CD4-positive, alpha-beta T cell (primary cell): Measurements from ENCODE around the gene VHLL. TPM values are rescaled to one million over a fixed set of nuclear protein-coding genes. Genes with fewer than 3 reads are reported as not detected.

ENCODE experiments used
- ATAC-seq: fragments of 200-7000 bp; cut with Tn5 transposase; one replicate; pipeline ENCODE4 v1.10.0; 2022; ENCODE audit warnings: mild to moderate bottlenecking; ENCODE audit not compliant: poor library complexity
- CTCF ChIA-PET: fragments of 350-600 bp; sonication (Branson Sonifier 250); formaldehyde crosslinking; loops from one replicate; lab custom pipeline; 2021; ENCODE audit warnings: antibody characterized with exemption, inconsistent platforms; lab: Charles Lee
- POLR2A ChIA-PET: fragments of 350-600 bp; sonication (Branson Sonifier 250); formaldehyde crosslinking; loops from one replicate; lab custom pipeline; 2021; ENCODE audit warnings: antibody characterized with exemption, inconsistent platforms; lab: Charles Lee
- DNase-seq, 14 experiments: peaks; one replicate each; pipeline ENCODE4 v3.0.0-alpha.2; 2013 to 2020; ENCODE audit warnings: mixed read lengths in 2 of 14
- H3K27ac ChIP-seq, 2 donors: one replicate each; pipeline versions ENCODE4 v1.5.1 to v1.7.0; 2013; ENCODE audit warnings: low read length in 2 of 2, low read depth in 1 of 2, mild to moderate bottlenecking in 1 of 2
- H3K27me3 ChIP-seq, 2 experiments: 1 replicate in 1 of 2; 2 replicates in 1 of 2; pipeline versions ENCODE4 v1.6.1 to v1.7.0; 2013; ENCODE audit warnings: low read length in 2 of 2, control low read depth in 1 of 2, mild to moderate bottlenecking in 1 of 2, moderate library complexity in 1 of 2; ENCODE audit not compliant: insufficient read depth in 2 of 2, control insufficient read depth in 1 of 2
- H3K36me3 ChIP-seq: one replicate; pipeline ENCODE4 v1.6.1; 2013; ENCODE audit warnings: low read length, control low read depth; ENCODE audit not compliant: insufficient read depth
- H3K4me1 ChIP-seq: one replicate; pipeline ENCODE4 v1.6.1; 2013; ENCODE audit warnings: low read length, control low read depth; ENCODE audit not compliant: insufficient read depth
- H3K4me3 ChIP-seq: one replicate; pipeline ENCODE4 v1.5.1; 2013; ENCODE audit warnings: mild to moderate bottlenecking, low read length, moderate library complexity
- H3K9me3 ChIP-seq, 2 experiments: 1 replicate in 1 of 2; 2 replicates in 1 of 2; pipeline versions ENCODE4 v1.6.1 to v1.7.0; 2013; ENCODE audit warnings: low read length in 2 of 2, mild to moderate bottlenecking in 2 of 2, control low read depth in 1 of 2, moderate library complexity in 1 of 2; ENCODE audit not compliant: control insufficient read depth in 1 of 2, insufficient read depth in 1 of 2
- H3K27ac Mint-ChIP-seq: one replicate; pipeline ENCODE4 v1.8.0; 2020; ENCODE audit warnings: mixed read lengths
- H3K27me3 Mint-ChIP-seq: one replicate; pipeline ENCODE4 v1.8.0; 2021; ENCODE audit warnings: mixed read lengths
- H3K36me3 Mint-ChIP-seq: one replicate; pipeline ENCODE4 v1.8.0; 2021; ENCODE audit warnings: low read depth, mixed read lengths
- H3K4me1 Mint-ChIP-seq: one replicate; pipeline ENCODE4 v1.8.0; 2021; ENCODE audit warnings: low read depth, mixed read lengths
- H3K4me3 Mint-ChIP-seq: one replicate; pipeline ENCODE4 v1.8.0; 2020; ENCODE audit warnings: mild to moderate bottlenecking, mixed read lengths
- H3K9me3 Mint-ChIP-seq: one replicate; pipeline ENCODE4 v1.8.0; 2020; ENCODE audit warnings: mixed read lengths
- intact Hi-C, 2 experiments: fragments of 100-400 bp; cut with DNase I in 1 of 2; cut with micrococcal nuclease in 1 of 2; formaldehyde crosslinking; loops; one replicate each; pipeline versions ENCODE4 v1.15.1 to v1.9.0; 2023 to 2025; cut with DNase I, micrococcal nuclease
- total RNA-seq, 174 experiments: library from RNA in 2 of 174; stranded (reverse) in 2 of 174; gene quantifications; one replicate each; pipeline ENCODE4 v1.2.3 and lab custom pipeline; 2021 to 2026
- TF ChIP-seq, protein P1 (sequence below): fragments of 200-600 bp; IDR thresholded peaks from one replicate; pipeline ENCODE4 v1.8.0; 2022; ENCODE audit warnings: antibody characterized with exemption, mild to moderate bottlenecking

The VHLL gene
- total RNA-seq, 2 experiments from 2014 or later = not detected

DNA sequence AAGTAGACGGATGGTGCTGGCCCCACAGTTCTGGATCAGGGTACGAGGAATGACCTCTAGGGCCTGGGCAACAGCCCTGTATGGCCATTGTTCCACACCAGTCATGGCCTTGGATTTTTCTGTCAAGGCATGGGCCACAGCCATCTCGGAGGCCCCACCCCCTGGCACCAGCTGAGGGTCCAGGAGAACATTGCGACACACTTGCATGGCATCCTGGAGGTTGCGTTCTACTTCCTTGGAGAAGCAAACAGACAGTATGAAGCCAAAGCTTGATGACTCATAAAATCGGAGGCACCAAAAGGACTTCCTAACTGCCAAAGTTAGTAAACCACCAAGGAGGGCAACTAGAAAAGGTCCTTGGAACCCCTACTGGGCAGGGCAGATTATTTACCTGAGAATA is 11.9 kb upstream of the VHLL start:
- TF ChIP-seq, protein P1, sequence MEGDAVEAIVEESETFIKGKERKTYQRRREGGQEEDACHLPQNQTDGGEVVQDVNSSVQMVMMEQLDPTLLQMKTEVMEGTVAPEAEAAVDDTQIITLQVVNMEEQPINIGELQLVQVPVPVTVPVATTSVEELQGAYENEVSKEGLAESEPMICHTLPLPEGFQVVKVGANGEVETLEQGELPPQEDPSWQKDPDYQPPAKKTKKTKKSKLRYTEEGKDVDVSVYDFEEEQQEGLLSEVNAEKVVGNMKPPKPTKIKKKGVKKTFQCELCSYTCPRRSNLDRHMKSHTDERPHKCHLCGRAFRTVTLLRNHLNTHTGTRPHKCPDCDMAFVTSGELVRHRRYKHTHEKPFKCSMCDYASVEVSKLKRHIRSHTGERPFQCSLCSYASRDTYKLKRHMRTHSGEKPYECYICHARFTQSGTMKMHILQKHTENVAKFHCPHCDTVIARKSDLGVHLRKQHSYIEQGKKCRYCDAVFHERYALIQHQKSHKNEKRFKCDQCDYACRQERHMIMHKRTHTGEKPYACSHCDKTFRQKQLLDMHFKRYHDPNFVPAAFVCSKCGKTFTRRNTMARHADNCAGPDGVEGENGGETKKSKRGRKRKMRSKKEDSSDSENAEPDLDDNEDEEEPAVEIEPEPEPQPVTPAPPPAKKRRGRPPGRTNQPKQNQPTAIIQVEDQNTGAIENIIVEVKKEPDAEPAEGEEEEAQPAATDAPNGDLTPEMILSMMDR = no peak
- Mint-ChIP-seq H3K4me1 (no peaks in the 10 kb centered on the region), H3K27me3 (no peaks in the 10 kb centered on the region), H3K4me3 (no peak overlapping the region), H3K36me3 (peaks cover 84% of the 10 kb centered on the region), H3K27ac (no peak overlapping the region), H3K9me3 (no peaks in the 10 kb centered on the region)
- ATAC-seq = no peak
- H3K9me3 ChIP-seq = no peaks in the 10 kb centered on the region
- peak overlapping the region in 1 of 2 donors; percentile 4 for H3K27ac ChIP-seq
- H3K27me3 ChIP-seq = no peaks in the 10 kb centered on the region
- intact Hi-C loops = no loop called here
- ChIA-PET POLR2A (interaction anchor here (0.6 kb wide), 1 partner anchor 60 kb away, joined by 3 read pairs; no protein-coding TSS in a partner anchor), CTCF (no interaction called here)
- H3K4me1 ChIP-seq = no peaks in the 10 kb centered on the region
- DNase-seq = no peak
- peaks cover 75% of the 10 kb centered on the region for H3K36me3 ChIP-seq
- H3K4me3 ChIP-seq = no peak overlapping the region

DNA sequence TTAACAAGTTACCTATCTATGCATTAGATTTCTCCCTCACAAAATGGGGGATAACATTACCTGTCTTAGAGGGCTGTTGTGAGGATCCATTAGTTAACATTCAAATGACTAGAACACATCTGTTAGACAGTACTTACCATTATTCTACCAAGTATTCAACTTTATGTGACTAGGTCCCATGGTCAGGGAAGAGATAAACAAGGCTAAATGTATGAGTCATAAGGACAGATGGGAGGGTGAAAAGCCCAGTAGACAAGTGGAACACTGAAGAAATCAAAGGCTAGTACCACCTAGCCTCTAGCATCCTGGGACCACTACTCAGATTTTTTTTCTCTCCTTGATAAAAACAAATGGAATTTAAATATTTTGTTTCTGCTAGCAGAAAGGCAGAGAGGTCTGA is 9.0 kb upstream of the VHLL start:
- peaks cover 53% of the 10 kb centered on the region for H3K36me3 ChIP-seq
- H3K9me3 ChIP-seq = no peaks in the 10 kb centered on the region
- H3K4me1 Mint-ChIP-seq = no peaks in the 10 kb centered on the region
- H3K27ac Mint-ChIP-seq = no peak overlapping the region
- no peak overlapping the region for H3K4me3 ChIP-seq
- H3K4me3 Mint-ChIP-seq = no peak overlapping the region
- no peaks in the 10 kb centered on the region for H3K4me1 ChIP-seq
- H3K27me3 ChIP-seq = no peaks in the 10 kb centered on the region
- no peaks in the 10 kb centered on the region for H3K9me3 Mint-ChIP-seq
- H3K27ac ChIP-seq = no peak overlapping the region
- TF ChIP-seq, protein P1 = no peak
- no peak for DNase-seq
- intact Hi-C loops = no loop called here
- H3K27me3 Mint-ChIP-seq = no peaks in the 10 kb centered on the region
- CTCF ChIA-PET = no interaction called here
- ATAC-seq = no peak
- POLR2A ChIA-PET = interaction anchor here (1.3 kb wide), 1 partner anchor 26 kb away, joined by 4 read pairs; the partner anchor contains the start of gene SMG5
- H3K36me3 Mint-ChIP-seq = peaks cover 64% of the 10 kb centered on the region

DNA sequence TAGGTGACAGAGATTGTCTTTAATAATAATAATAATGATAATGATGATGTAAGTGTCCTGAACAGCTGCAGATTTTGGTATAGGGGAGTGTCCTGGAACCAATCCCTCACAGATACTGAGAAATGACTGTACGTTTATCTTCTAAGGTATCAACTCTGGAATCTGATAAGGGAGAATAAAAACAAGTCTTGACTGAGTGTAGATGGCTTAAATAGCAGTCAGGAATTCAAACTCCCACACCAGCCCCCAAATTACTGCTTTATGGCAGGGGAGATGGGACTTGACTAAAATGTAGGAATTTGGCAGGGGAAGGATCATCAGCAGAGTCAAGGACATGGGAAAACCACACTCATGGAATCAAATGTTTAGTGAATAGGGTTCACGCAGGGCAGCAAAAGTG is 6.1 kb upstream of the VHLL start:
- Mint-ChIP-seq H3K36me3 (peaks cover 38% of the 10 kb centered on the region), H3K27ac (no peak overlapping the region), H3K4me1 (no peaks in the 10 kb centered on the region), H3K9me3 (no peaks in the 10 kb centered on the region), H3K27me3 (no peaks in the 10 kb centered on the region), H3K4me3 (no peak overlapping the region)
- Histone ChIP-seq H3K27me3 (no peaks in the 10 kb centered on the region), H3K36me3 (peaks cover 26% of the 10 kb centered on the region), H3K4me1 (no peaks in the 10 kb centered on the region), H3K9me3 (no peaks in the 10 kb centered on the region), H3K27ac (no peak overlapping the region), H3K4me3 (no peak overlapping the region)
- no peak for DNase-seq
- ChIA-PET POLR2A (no interaction called here), CTCF (interaction anchor here (1.6 kb wide), 1 partner anchor 14 kb away, joined by 3 read pairs; no protein-coding TSS in a partner anchor)
- intact Hi-C loops = no loop called here
- TF ChIP-seq, protein P1 = no peak
- ATAC-seq = no peak
